Mesenchymal stem cell (in vitro differentiated cells and primary cell): ENCODE measurements around the gene PITPNC1.
"Not testable (repeated sequence)": the region's sequence is repeated elsewhere in the genome, so short reads cannot be mapped to it uniquely, and the experiment has no call there.

Experiments used
- DNase-seq: peaks from one replicate; pipeline ENCODE4 v3.0.0-alpha.2; 2013
- H2AFZ ChIP-seq: one replicate; pipeline ENCODE4 v1.6.1; 2013; ENCODE audit warnings: low read depth, mild to moderate bottlenecking, control low read depth, inconsistent platforms, low read length, moderate library complexity
- H2AK5ac ChIP-seq: 2 replicates; pipeline ENCODE4 v1.6.1; 2013; ENCODE audit warnings: low read length, moderate library complexity, mild to moderate bottlenecking, inconsistent platforms; ENCODE audit not compliant: severe bottlenecking
- H2BK120ac ChIP-seq: one replicate; pipeline ENCODE4 v1.6.1; 2013; ENCODE audit warnings: low read depth, mild to moderate bottlenecking, inconsistent platforms, low read length, moderate library complexity
- H2BK12ac ChIP-seq, 2 experiments: one replicate each; pipeline ENCODE4 v1.6.1; 2013; ENCODE audit warnings: inconsistent platforms in 2 of 2, low read length in 2 of 2, mild to moderate bottlenecking in 2 of 2, moderate library complexity in 2 of 2, control low read depth in 1 of 2
- H2BK15ac ChIP-seq: one replicate; pipeline ENCODE4 v1.6.1; 2013; ENCODE audit warnings: mild to moderate bottlenecking, low read depth, inconsistent platforms; ENCODE audit not compliant: poor library complexity, severe bottlenecking
- H2BK5ac ChIP-seq: 2 replicates; pipeline ENCODE4 v1.6.1; 2013; ENCODE audit warnings: low read depth, mild to moderate bottlenecking, low read length, control low read depth, inconsistent platforms; ENCODE audit not compliant: poor library complexity, severe bottlenecking
- H3K14ac ChIP-seq, 2 experiments: one replicate each; pipeline ENCODE4 v1.6.1; 2013; ENCODE audit warnings: inconsistent platforms in 2 of 2, low read length in 2 of 2, control low read depth in 1 of 2, mild to moderate bottlenecking in 1 of 2, moderate library complexity in 1 of 2
- H3K18ac ChIP-seq, 2 experiments: one replicate each; pipeline ENCODE4 v1.6.1; 2013; ENCODE audit warnings: inconsistent platforms in 2 of 2, low read length in 2 of 2, control low read depth in 1 of 2, low read depth in 1 of 2, mild to moderate bottlenecking in 1 of 2
- H3K23ac ChIP-seq, 2 experiments: one replicate each; pipeline ENCODE4 v1.6.1; 2013; ENCODE audit warnings: inconsistent platforms in 2 of 2, low read length in 2 of 2, mild to moderate bottlenecking in 2 of 2, moderate library complexity in 2 of 2, control low read depth in 1 of 2
- H3K27ac ChIP-seq: 2 replicates; pipeline ENCODE4 v1.5.1; 2013; ENCODE audit warnings: mild to moderate bottlenecking, moderate library complexity, low read length, control low read depth, inconsistent platforms; ENCODE audit not compliant: poor library complexity, severe bottlenecking
- H3K27me3 ChIP-seq, 2 experiments: 2 replicates each; pipeline versions ENCODE4 v1.6.1 to v1.7.0; 2013; ENCODE audit warnings: low read length in 2 of 2, mild to moderate bottlenecking in 2 of 2, moderate library complexity in 2 of 2, control low read depth in 1 of 2, inconsistent platforms in 1 of 2; ENCODE audit not compliant: control insufficient read depth in 1 of 2, insufficient read depth in 1 of 2
- H3K36me3 ChIP-seq, 2 experiments: 2 replicates each; pipeline versions ENCODE4 v1.6.1 to v1.7.0; 2013; ENCODE audit warnings: low read length in 2 of 2, control low read depth in 1 of 2, inconsistent platforms in 1 of 2, low read depth in 1 of 2, mild to moderate bottlenecking in 1 of 2; ENCODE audit not compliant: insufficient read depth in 2 of 2, control insufficient read depth in 1 of 2
- H3K4ac ChIP-seq, 2 experiments: one replicate each; pipeline ENCODE4 v1.6.1; 2013; ENCODE audit warnings: inconsistent platforms in 2 of 2, low read length in 2 of 2, mild to moderate bottlenecking in 2 of 2, moderate library complexity in 2 of 2, control low read depth in 1 of 2, low read depth in 1 of 2
- H3K4me1 ChIP-seq: 2 replicates; pipeline ENCODE4 v1.6.1; 2013; ENCODE audit warnings: low read depth, low read length, control low read depth; ENCODE audit not compliant: control insufficient read depth, insufficient read depth
- H3K4me2 ChIP-seq: 2 replicates; pipeline ENCODE4 v1.6.1; 2013; ENCODE audit warnings: low read length, mild to moderate bottlenecking, inconsistent platforms; ENCODE audit not compliant: poor library complexity, severe bottlenecking
- H3K4me3 ChIP-seq, 2 experiments: 2 replicates each; pipeline versions ENCODE4 v1.5.1 to v1.7.0; 2013; ENCODE audit warnings: low read length in 2 of 2, mild to moderate bottlenecking in 2 of 2, control low read depth in 1 of 2, low read depth in 1 of 2; ENCODE audit not compliant: insufficient read depth in 1 of 2
- H3K79me1 ChIP-seq: replicated peaks from 2 replicates; pipeline ENCODE4 v1.6.1; 2013; ENCODE audit warnings: mild to moderate bottlenecking, control low read depth, low read length, inconsistent platforms; ENCODE audit not compliant: poor library complexity, severe bottlenecking
- H3K9ac ChIP-seq: 2 replicates; pipeline ENCODE4 v1.7.0; 2013; ENCODE audit warnings: mild to moderate bottlenecking, low read length, moderate library complexity
- H3K9me3 ChIP-seq: 2 replicates; pipeline ENCODE4 v1.7.0; 2013; ENCODE audit warnings: mild to moderate bottlenecking, low read length; ENCODE audit not compliant: control insufficient read depth
- H4K8ac ChIP-seq: one replicate; pipeline ENCODE4 v1.6.1; 2013; ENCODE audit warnings: inconsistent platforms, mild to moderate bottlenecking, low read length, moderate library complexity
- H4K91ac ChIP-seq: one replicate; pipeline ENCODE4 v1.6.1; 2013; ENCODE audit warnings: mild to moderate bottlenecking, low read length, inconsistent platforms
- WGBS: methylation state at CpG from one replicate; pipeline ENCODE4 v1.1.7; 2013; ENCODE audit warnings: mixed read lengths; 5-methylcytosine and 5-hydroxymethylcytosine counted together

PITPNC1 gene

GRCh38 chr17:67700037-67700724, 323.1 kb downstream of the PITPNC1 start:
- no peak overlapping the region for H3K14ac ChIP-seq
- H3K4me1 ChIP-seq, result no peaks in the 10 kb centered on the region
- no peak for DNase-seq

GRCh38 chr17:67700725-67701119, 323.6 kb downstream of the PITPNC1 start:
- H2BK120ac ChIP-seq, result no peak overlapping the region
- H2AK5ac ChIP-seq, result no peak overlapping the region
- H2BK15ac ChIP-seq, result no peak overlapping the region
- DNase-seq, result no peak
- no peak overlapping the region for H3K4ac ChIP-seq
- H3K27me3 ChIP-seq, result no peaks in the 10 kb centered on the region
- H3K9ac ChIP-seq, result no peak overlapping the region
- H3K14ac ChIP-seq, result no peak overlapping the region
- H3K4me3 ChIP-seq, result no peak overlapping the region
- H4K91ac ChIP-seq, result no peak overlapping the region
- no peak overlapping the region for H2BK5ac ChIP-seq
- no peak overlapping the region for H2BK12ac ChIP-seq
- WGBS, result no CpG with 5 or more reads among the region's 1 CpG
- H3K23ac ChIP-seq, result no peak overlapping the region
- no peaks in the 10 kb centered on the region for H3K9me3 ChIP-seq
- H3K27ac ChIP-seq, result no peak overlapping the region
- no peak overlapping the region for H4K8ac ChIP-seq
- H3K18ac ChIP-seq, result no peak overlapping the region
- no peak overlapping the region for H2AFZ ChIP-seq
- no peak overlapping the region for H3K4me2 ChIP-seq
- no peaks in the 10 kb centered on the region for H3K4me1 ChIP-seq
- no peaks in the 10 kb centered on the region for H3K36me3 ChIP-seq
- H3K79me1 ChIP-seq, result no peaks in the 10 kb centered on the region

More at GRCh38 chr17:67700037-67700724, 323.1 kb downstream of the PITPNC1 start:
- Histone ChIP-seq H2AFZ (no peak overlapping the region), H3K27ac (no peak overlapping the region), H3K4ac (no peak overlapping the region), H2BK120ac (no peak overlapping the region), H3K9ac (no peak overlapping the region), H3K27me3 (no peaks in the 10 kb centered on the region), H4K91ac (no peak overlapping the region), H3K23ac (no peak overlapping the region), H3K18ac (no peak overlapping the region), H3K4me3 (no peak overlapping the region), H2BK15ac (no peak overlapping the region), H3K36me3 (no peaks in the 10 kb centered on the region), H4K8ac (no peak overlapping the region), H3K79me1 (no peaks in the 10 kb centered on the region), H2BK5ac (no peak overlapping the region), H2AK5ac (no peak overlapping the region), H3K9me3 (no peaks in the 10 kb centered on the region), H2BK12ac (no peak overlapping the region), H3K4me2 (no peak overlapping the region)
- WGBS, result 90% methylated on average over 2 of the region's 5 CpGs

GRCh38 chr17:67702861-67703260, 325.8 kb downstream of the PITPNC1 start:
- WGBS, result 94% methylated on average over 7 of the region's 8 CpGs
- not testable (repeated sequence) for H3K9ac ChIP-seq, H2AFZ ChIP-seq, H3K4me1 ChIP-seq, H3K4me2 ChIP-seq, H3K4me3 ChIP-seq, H4K91ac ChIP-seq, H3K9me3 ChIP-seq, H3K4ac ChIP-seq, H3K23ac ChIP-seq, H3K14ac ChIP-seq, H3K36me3 ChIP-seq, DNase-seq, H2BK5ac ChIP-seq, H3K79me1 ChIP-seq, H3K27me3 ChIP-seq, H2BK15ac ChIP-seq, H4K8ac ChIP-seq, H3K18ac ChIP-seq, H2AK5ac ChIP-seq, H2BK12ac ChIP-seq, H3K27ac ChIP-seq, H2BK120ac ChIP-seq

DNA sequence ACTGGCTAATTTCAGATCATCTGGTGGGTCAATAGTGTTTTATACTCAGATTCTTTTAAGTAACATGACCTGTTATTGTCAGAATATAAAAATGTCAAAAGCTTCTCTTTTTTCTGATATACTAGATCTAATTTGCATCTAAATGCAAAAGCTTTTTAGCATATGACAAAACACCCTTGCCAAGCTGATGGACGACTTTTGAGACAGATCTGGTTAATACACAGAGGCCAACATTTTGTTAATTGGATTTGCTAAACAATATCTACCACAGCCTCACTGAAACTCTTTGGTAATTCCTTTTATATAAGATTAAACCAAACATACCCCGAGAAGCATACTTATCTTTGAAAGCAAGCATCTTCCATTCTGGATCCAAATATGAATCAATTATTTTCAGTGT, 330.4 kb downstream of the PITPNC1 start:
- no peak overlapping the region for H3K4me3 ChIP-seq
- no peaks in the 10 kb centered on the region for H3K4me1 ChIP-seq
- H3K79me1 ChIP-seq, result no peaks in the 10 kb centered on the region
- no peak overlapping the region for H4K91ac ChIP-seq
- no peak overlapping the region for H2BK120ac ChIP-seq
- no peaks in the 10 kb centered on the region for H3K9me3 ChIP-seq
- H3K4me2 ChIP-seq, result no peak overlapping the region
- H3K9ac ChIP-seq, result no peak overlapping the region
- no peak overlapping the region for H4K8ac ChIP-seq
- no peak overlapping the region for H2BK5ac ChIP-seq
- H2BK15ac ChIP-seq, result no peak overlapping the region
- no peak overlapping the region for H3K18ac ChIP-seq
- H3K4ac ChIP-seq, result no peak overlapping the region
- H2BK12ac ChIP-seq, result no peak overlapping the region
- no peak overlapping the region for H2AK5ac ChIP-seq
- H3K23ac ChIP-seq, result no peak overlapping the region
- H3K27me3 ChIP-seq, result peaks cover 0 to 4% of the 10 kb centered on the region in 2 experiments
- no peak overlapping the region for H2AFZ ChIP-seq
- H3K14ac ChIP-seq, result no peak overlapping the region
- no peaks in the 10 kb centered on the region for H3K36me3 ChIP-seq
- H3K27ac ChIP-seq, result no peak overlapping the region
- DNase-seq, result no peak
- WGBS, result 82% methylated on average over 2 of the region's 2 CpGs
